Activated CD4-positive, alpha-beta T cell treated with anti-CD3 and anti-CD28 coated beads for 4 hours (primary cell): ENCODE data around the gene TICAM1.

Source experiments
- DNase-seq, 2 donors: peaks; one replicate each; pipeline ENCODE4 v3.0.0-alpha.2; 2020

The TICAM1 gene

DNA sequence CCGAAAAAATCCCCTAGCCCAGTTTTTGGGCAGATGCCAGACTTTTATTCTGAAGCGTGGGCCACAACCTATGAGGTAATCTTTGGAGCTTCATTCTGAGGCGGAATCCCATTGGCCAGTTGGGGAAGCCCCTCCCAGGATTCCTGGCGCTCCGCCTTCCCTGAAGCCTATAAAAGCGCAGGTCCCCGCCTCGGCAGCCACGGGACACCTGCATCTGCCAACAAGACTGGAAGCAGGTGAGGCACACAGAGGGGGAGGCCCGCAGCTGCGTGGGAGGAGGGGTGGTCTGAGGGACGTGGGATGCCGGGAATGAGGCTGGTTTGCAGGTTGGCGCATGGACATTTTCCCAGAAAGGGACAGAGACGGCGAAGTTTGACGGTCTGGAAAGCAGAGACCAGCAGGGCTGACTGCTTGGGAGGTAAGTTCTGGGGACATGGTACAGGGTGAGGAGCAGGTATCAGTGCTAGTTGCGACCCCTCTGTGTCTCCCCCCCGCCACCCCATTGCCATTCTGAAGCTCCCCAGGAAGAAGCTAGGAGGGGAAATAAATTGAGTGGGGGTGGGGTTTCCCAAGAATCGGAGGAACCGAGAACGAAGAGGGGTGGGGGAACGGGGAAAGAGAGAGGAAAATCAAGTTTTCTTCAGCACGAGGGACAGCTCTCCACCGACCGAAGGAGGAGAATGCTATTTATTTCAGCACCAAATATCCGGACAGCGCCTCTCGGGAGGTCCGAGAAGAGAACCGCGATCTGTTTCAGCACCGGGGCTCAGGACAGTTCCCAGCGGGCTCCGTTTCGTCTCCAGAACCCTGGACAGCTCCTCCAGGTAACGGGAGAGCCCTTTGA, 62.4 kb downstream of the TICAM1 start:
- peak; percentile 63 to 75 for DNase-seq
